Measurements from ENCODE around the gene LARP4B. TPM values are rescaled to one million over a fixed set of nuclear protein-coding genes. Genes with fewer than 3 reads are reported as not detected.

Gene LARP4B
- total RNA-seq, 1 experiment from 2014 or later = 181 TPM

DNA sequence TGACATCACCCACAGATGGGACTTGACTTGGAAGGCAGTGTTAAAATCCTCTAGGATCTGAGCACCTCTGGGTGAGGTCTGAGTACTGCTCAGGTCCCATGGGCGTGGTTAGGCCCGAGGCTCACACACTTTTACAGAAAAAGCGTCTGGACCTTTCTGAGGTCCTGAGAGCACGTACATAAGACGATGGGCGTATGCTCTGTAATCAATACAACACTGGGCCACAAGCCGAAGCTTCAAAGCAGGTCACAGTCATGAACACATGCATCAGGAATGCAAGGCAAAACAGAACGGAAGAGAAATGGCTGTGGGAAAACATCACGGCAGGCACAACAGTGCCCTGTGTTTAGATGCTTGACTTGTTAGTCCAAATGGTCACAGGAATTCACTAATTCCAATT lies 112.2 kb downstream of the LARP4B start:
- TF ChIP-seq, protein P1, sequence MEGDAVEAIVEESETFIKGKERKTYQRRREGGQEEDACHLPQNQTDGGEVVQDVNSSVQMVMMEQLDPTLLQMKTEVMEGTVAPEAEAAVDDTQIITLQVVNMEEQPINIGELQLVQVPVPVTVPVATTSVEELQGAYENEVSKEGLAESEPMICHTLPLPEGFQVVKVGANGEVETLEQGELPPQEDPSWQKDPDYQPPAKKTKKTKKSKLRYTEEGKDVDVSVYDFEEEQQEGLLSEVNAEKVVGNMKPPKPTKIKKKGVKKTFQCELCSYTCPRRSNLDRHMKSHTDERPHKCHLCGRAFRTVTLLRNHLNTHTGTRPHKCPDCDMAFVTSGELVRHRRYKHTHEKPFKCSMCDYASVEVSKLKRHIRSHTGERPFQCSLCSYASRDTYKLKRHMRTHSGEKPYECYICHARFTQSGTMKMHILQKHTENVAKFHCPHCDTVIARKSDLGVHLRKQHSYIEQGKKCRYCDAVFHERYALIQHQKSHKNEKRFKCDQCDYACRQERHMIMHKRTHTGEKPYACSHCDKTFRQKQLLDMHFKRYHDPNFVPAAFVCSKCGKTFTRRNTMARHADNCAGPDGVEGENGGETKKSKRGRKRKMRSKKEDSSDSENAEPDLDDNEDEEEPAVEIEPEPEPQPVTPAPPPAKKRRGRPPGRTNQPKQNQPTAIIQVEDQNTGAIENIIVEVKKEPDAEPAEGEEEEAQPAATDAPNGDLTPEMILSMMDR (IDR thresholded peaks at IDR 0.05; ENCODE audit: unreplicated experiment) = no peak
- Mint-ChIP-seq H3K27ac (ENCODE audit: unreplicated experiment) (no peak overlapping the region), H3K4me3 (ENCODE audit: low read depth, unreplicated experiment) (no peak overlapping the region), H3K36me3 (ENCODE audit: insufficient read depth, unreplicated experiment) (peaks cover 67% of the 10 kb centered on the region), H3K27me3 (ENCODE audit: unreplicated experiment) (no peaks in the 10 kb centered on the region), H3K9me3 (ENCODE audit: low read depth, unreplicated experiment) (no peaks in the 10 kb centered on the region), H3K4me1 (ENCODE audit: low read depth, unreplicated experiment) (peaks cover 23% of the 10 kb centered on the region)
- CTCF ChIA-PET = no interaction called here
- no peak for DNase-seq
- BruUV-seq (replicated peaks) = no TSS peak
- intact Hi-C loops (cut with micrococcal nuclease; ENCODE audit: unreplicated experiment) = no loop called here

DNA sequence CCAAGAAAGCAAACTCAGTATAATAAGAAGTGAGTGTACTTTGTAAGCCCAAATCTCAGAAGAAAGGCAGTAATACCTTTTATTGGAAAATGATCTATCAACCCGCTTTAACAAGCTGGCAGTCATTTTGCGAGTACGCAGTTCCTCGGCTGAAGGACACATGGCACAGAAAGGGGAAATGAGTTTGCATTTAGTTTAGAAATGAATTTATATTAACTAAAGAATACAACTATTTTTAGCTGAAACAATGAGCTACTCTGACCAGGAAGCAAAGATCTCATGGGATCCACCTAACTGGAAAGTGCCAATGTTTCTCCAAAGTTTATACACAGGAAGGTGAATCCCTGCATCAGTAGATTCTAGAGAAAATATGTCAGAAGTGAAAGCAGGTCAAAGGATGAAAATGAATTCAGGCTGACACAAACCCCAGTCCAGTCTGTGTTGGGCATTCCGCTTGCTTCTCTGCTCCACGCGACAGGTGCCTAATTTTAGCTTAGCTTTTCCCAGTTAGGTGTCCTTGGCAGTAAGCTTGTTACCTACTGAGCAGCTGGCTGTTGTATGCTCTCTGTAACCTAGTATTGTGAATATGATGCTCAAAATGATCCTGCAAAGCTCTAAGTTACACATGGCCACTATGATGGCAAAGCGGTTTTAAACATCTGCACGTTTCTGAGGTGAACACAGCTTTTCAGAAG lies 112.8 kb downstream of the LARP4B start:
- CTCF ChIA-PET = no interaction called here
- H3K27me3 Mint-ChIP-seq (ENCODE audit: unreplicated experiment) = no peaks in the 10 kb centered on the region

GRCh38 chr10:818010-818409 lies 113.5 kb downstream of the LARP4B start:
- Mint-ChIP-seq H3K27me3 (ENCODE audit: unreplicated experiment) (no peaks in the 10 kb centered on the region), H3K4me3 (ENCODE audit: low read depth, unreplicated experiment) (no peak overlapping the region), H3K36me3 (ENCODE audit: insufficient read depth, unreplicated experiment) (peaks cover 75% of the 10 kb centered on the region), H3K9me3 (ENCODE audit: low read depth, unreplicated experiment) (no peaks in the 10 kb centered on the region), H3K4me1 (ENCODE audit: low read depth, unreplicated experiment) (peaks cover 23% of the 10 kb centered on the region), H3K27ac (ENCODE audit: unreplicated experiment) (no peak overlapping the region)
- DNase-seq = no peak
- TF ChIP-seq, protein P1 (IDR thresholded peaks at IDR 0.05; ENCODE audit: unreplicated experiment) = no peak
- intact Hi-C loops (cut with micrococcal nuclease; ENCODE audit: unreplicated experiment) = no loop called here
- CTCF ChIA-PET = no interaction called here
- BruUV-seq (replicated peaks) = no TSS peak

More for the DNA sequence above, 112.8 kb downstream of the LARP4B start:
- Mint-ChIP-seq H3K27ac (ENCODE audit: unreplicated experiment) (no peak overlapping the region), H3K4me3 (ENCODE audit: low read depth, unreplicated experiment) (no peak overlapping the region), H3K9me3 (ENCODE audit: low read depth, unreplicated experiment) (no peaks in the 10 kb centered on the region), H3K4me1 (ENCODE audit: low read depth, unreplicated experiment) (peaks cover 23% of the 10 kb centered on the region), H3K36me3 (ENCODE audit: insufficient read depth, unreplicated experiment) (peaks cover 69% of the 10 kb centered on the region)
- no peak for DNase-seq
- TF ChIP-seq, protein P1 (IDR thresholded peaks at IDR 0.05; ENCODE audit: unreplicated experiment) = no peak
- intact Hi-C loops (cut with micrococcal nuclease; ENCODE audit: unreplicated experiment) = no loop called here
- no TSS peak for BruUV-seq (replicated peaks)

GRCh38 chr10:817371-817770 lies 114.1 kb downstream of the LARP4B start:
- CTCF ChIA-PET = no interaction called here
- Mint-ChIP-seq H3K9me3 (ENCODE audit: low read depth, unreplicated experiment) (no peaks in the 10 kb centered on the region), H3K27me3 (ENCODE audit: unreplicated experiment) (no peaks in the 10 kb centered on the region), H3K27ac (ENCODE audit: unreplicated experiment) (no peak overlapping the region), H3K4me1 (ENCODE audit: low read depth, unreplicated experiment) (peaks cover 23% of the 10 kb centered on the region), H3K4me3 (ENCODE audit: low read depth, unreplicated experiment) (no peak overlapping the region), H3K36me3 (ENCODE audit: insufficient read depth, unreplicated experiment) (peaks cover 72% of the 10 kb centered on the region)
- no TSS peak for BruUV-seq (replicated peaks)
- TF ChIP-seq, protein P1 (IDR thresholded peaks at IDR 0.05; ENCODE audit: unreplicated experiment) = no peak
- intact Hi-C loops (cut with micrococcal nuclease; ENCODE audit: unreplicated experiment) = no loop called here
- DNase-seq = no peak

Data from Calu3 (cell line).